Fibroblast of lung (primary cell): ENCODE results near the gene SLIT3. TPM values are rescaled to one million over a fixed set of nuclear protein-coding genes. Genes with fewer than 3 reads are reported as not detected.

Experiments used
- DNase-seq, 2 donors: peaks; one replicate each; pipeline versions ENCODE4 v3.0.0 to v3.0.0-alpha.2; 2010; ENCODE audit warnings: low read depth in 2 of 2
- H2AFZ ChIP-seq: 2 replicates; pipeline ENCODE4 v1.5.1; 2012; ENCODE audit warnings: low read length, control low read depth, inconsistent platforms
- H3K27ac ChIP-seq: 2 replicates; pipeline ENCODE4 v1.5.1; 2011; ENCODE audit warnings: low read length, control low read depth; ENCODE audit not compliant: insufficient read depth
- H3K27me3 ChIP-seq: 2 replicates; pipeline ENCODE4 v1.5.1; 2011; ENCODE audit warnings: mild to moderate bottlenecking, low read length; ENCODE audit not compliant: control insufficient read depth, insufficient read depth
- H3K36me3 ChIP-seq: 2 replicates; pipeline ENCODE4 v1.5.1; 2011; ENCODE audit warnings: low read length; ENCODE audit not compliant: control insufficient read depth, insufficient read depth
- H3K4me1 ChIP-seq: 2 replicates; pipeline ENCODE4 v1.5.1; 2011; ENCODE audit warnings: low read length; ENCODE audit not compliant: control insufficient read depth, insufficient read depth; ENCODE audit errors: extremely low read depth
- H3K4me2 ChIP-seq: 2 replicates; pipeline ENCODE4 v1.5.1; 2011; ENCODE audit warnings: low read length, control low read depth; ENCODE audit not compliant: insufficient read depth; ENCODE audit errors: extremely low read depth
- H3K4me3 ChIP-seq, 4 experiments: fragments of 200-600 bp in 1 of 4; sonication (generic) in 1 of 4; replicated peaks in 1 of 4; 2 replicates each; pipeline ENCODE4 v1.5.1; 2011 to 2016; ENCODE audit warnings: low read length in 4 of 4, low read depth in 3 of 4, mild to moderate bottlenecking in 3 of 4, control low read depth in 2 of 4, inconsistent platforms in 1 of 4, mixed read lengths in 1 of 4; ENCODE audit not compliant: insufficient read depth in 1 of 4; ENCODE audit errors: control extremely low read depth in 1 of 4
- H3K79me2 ChIP-seq: 2 replicates; pipeline ENCODE4 v1.5.1; 2012; ENCODE audit warnings: mild to moderate bottlenecking, low read length, inconsistent platforms; ENCODE audit not compliant: control insufficient read depth, insufficient read depth
- H3K9ac ChIP-seq: 2 replicates; pipeline ENCODE4 v1.5.1; 2011; ENCODE audit warnings: mild to moderate bottlenecking, low read length, control low read depth; ENCODE audit not compliant: insufficient read depth
- H3K9me3 ChIP-seq: 2 replicates; pipeline ENCODE4 v1.5.1; 2012; ENCODE audit warnings: low read depth, low read length; ENCODE audit not compliant: control insufficient read depth, insufficient read depth
- H4K20me1 ChIP-seq: 2 replicates; pipeline ENCODE4 v1.5.1; 2011; ENCODE audit warnings: low read length; ENCODE audit not compliant: control insufficient read depth, insufficient read depth; ENCODE audit errors: extremely low read depth
- CTCF ChIP-seq, 2 donors: IDR thresholded peaks in 1 of 2; conservative IDR thresholded peaks in 1 of 2; 1 replicate in 1 of 2; 2 replicates in 1 of 2; pipeline ENCODE4 v1.5.1; 2011 to 2012; ENCODE audit warnings: low read length in 2 of 2, control low read depth in 1 of 2, inconsistent platforms in 1 of 2, low read depth in 1 of 2, mild to moderate bottlenecking in 1 of 2
- EZH2 ChIP-seq: IDR thresholded peaks from 2 replicates; pipeline ENCODE4 v1.5.1; 2012; ENCODE audit warnings: low read length, control low read depth, mild to moderate bottlenecking; ENCODE audit errors: missing control alignments
- polyA plus RNA-seq, 2 donors: library from polyadenylated mRNA; depleted of rRNA in 1 of 2; stranded (reverse) in 1 of 2; unstranded in 1 of 2; fragments of >200 nt; gene quantifications; 2 replicates each; pipeline ENCODE4 v1.2.1, GENCODE V29; 2011 to 2012; ENCODE audit warnings: missing spikeins in 1 of 2
- total RNA-seq: library from RNA; depleted of rRNA; stranded (reverse); fragments of >200 nt; gene quantifications from 2 replicates; pipeline ENCODE4 v1.2.1, GENCODE V29; 2014

Gene SLIT3
- total and polyA plus RNA-seq, 2 donors (not counting 1 experiment from before 2014, with no cell fraction given): 1.6 to 4.6 TPM

- Histone ChIP-seq H3K4me3 (no peak overlapping the region), H3K9ac (no peak overlapping the region), H3K4me2 (no peak overlapping the region), H2AFZ (no peak overlapping the region), H4K20me1 (no peaks in the 10 kb centered on the region), H3K27me3 (no peaks in the 10 kb centered on the region), H3K4me1 (no peaks in the 10 kb centered on the region), H3K27ac (no peak overlapping the region), H3K36me3 (no peaks in the 10 kb centered on the region), H3K9me3 (no peaks in the 10 kb centered on the region), H3K79me2 (no peaks in the 10 kb centered on the region)
- no peak for DNase-seq
- no peak for TF ChIP-seq EZH2
- no peak for TF ChIP-seq CTCF (conservative IDR thresholded peaks at IDR 0.05 in 1 of 2, IDR thresholded peaks at IDR 0.05 in 1 of 2; ENCODE audit: low read depth in 1 of 2, low read length in 2 of 2)
Measured at GRCh38 chr5:168852329-168852728, 448.6 kb downstream of the SLIT3 start.

- Histone ChIP-seq H4K20me1 (no peaks in the 10 kb centered on the region), H3K36me3 (no peaks in the 10 kb centered on the region), H2AFZ (no peak overlapping the region), H3K4me1 (no peaks in the 10 kb centered on the region), H3K79me2 (no peaks in the 10 kb centered on the region), H3K27me3 (no peaks in the 10 kb centered on the region), H3K27ac (no peak overlapping the region), H3K4me2 (no peak overlapping the region), H3K9ac (no peak overlapping the region), H3K9me3 (no peaks in the 10 kb centered on the region), H3K4me3 (no peak overlapping the region)
- TF ChIP-seq CTCF (conservative IDR thresholded peaks at IDR 0.05 in 1 of 2, IDR thresholded peaks at IDR 0.05 in 1 of 2; ENCODE audit: low read depth in 1 of 2, low read length in 2 of 2) (no peak), EZH2 (no peak)
- DNase-seq: peak in 1 of 2 donors; percentile 95
Measured at GRCh38 chr5:168851902-168852321, 449.0 kb downstream of the SLIT3 start.

GRCh38 chr5:168850683-168851082 lies 450.3 kb downstream of the SLIT3 start:
- Histone ChIP-seq H3K4me1 (no peaks in the 10 kb centered on the region), H2AFZ (no peak overlapping the region), H4K20me1 (no peaks in the 10 kb centered on the region), H3K4me3 (no peak overlapping the region), H3K27ac (no peak overlapping the region), H3K27me3 (no peaks in the 10 kb centered on the region), H3K79me2 (no peaks in the 10 kb centered on the region), H3K9me3 (no peaks in the 10 kb centered on the region), H3K36me3 (no peaks in the 10 kb centered on the region), H3K9ac (no peak overlapping the region), H3K4me2 (no peak overlapping the region)
- TF ChIP-seq EZH2 (no peak), CTCF (conservative IDR thresholded peaks at IDR 0.05 in 1 of 2, IDR thresholded peaks at IDR 0.05 in 1 of 2; ENCODE audit: low read depth in 1 of 2, low read length in 2 of 2) (no peak)
- DNase-seq: no peak
